Measurements from ENCODE around the gene RSAD1. TPM values are rescaled to one million over a fixed set of nuclear protein-coding genes. Genes with fewer than 3 reads are reported as not detected.

RSAD1 gene
- total RNA-seq, 4 donors from 2014 or later, result 10.7 to 26.3 (median 21.3) TPM

GRCh38 chr17:50517504-50518383 is 39.1 kb downstream of the RSAD1 start:
- no peaks in the 10 kb centered on the region for H3K36me3 ChIP-seq
- H3K27me3 ChIP-seq, result no peaks in the 10 kb centered on the region
- H3K27ac ChIP-seq, result no peak overlapping the region
- H3K4me3 ChIP-seq, result no peak overlapping the region
- peaks cover 0 to 11% (median 0%) of the 10 kb centered on the region in 3 donors for H3K4me1 ChIP-seq
- H3K9me3 ChIP-seq, result no peaks in the 10 kb centered on the region
- no peak for TF ChIP-seq EP300 (IDR thresholded peaks at IDR 0.05)
- TF ChIP-seq, protein P1, sequence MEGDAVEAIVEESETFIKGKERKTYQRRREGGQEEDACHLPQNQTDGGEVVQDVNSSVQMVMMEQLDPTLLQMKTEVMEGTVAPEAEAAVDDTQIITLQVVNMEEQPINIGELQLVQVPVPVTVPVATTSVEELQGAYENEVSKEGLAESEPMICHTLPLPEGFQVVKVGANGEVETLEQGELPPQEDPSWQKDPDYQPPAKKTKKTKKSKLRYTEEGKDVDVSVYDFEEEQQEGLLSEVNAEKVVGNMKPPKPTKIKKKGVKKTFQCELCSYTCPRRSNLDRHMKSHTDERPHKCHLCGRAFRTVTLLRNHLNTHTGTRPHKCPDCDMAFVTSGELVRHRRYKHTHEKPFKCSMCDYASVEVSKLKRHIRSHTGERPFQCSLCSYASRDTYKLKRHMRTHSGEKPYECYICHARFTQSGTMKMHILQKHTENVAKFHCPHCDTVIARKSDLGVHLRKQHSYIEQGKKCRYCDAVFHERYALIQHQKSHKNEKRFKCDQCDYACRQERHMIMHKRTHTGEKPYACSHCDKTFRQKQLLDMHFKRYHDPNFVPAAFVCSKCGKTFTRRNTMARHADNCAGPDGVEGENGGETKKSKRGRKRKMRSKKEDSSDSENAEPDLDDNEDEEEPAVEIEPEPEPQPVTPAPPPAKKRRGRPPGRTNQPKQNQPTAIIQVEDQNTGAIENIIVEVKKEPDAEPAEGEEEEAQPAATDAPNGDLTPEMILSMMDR (IDR thresholded peaks at IDR 0.05), result no peak
- no peak for TF ChIP-seq POLR2A (IDR thresholded peaks at IDR 0.05)
- no peak for TF ChIP-seq POLR2AphosphoS5 (IDR thresholded peaks at IDR 0.05)
- 62 to 80% methylated on average over 3 to 6 of the region's 8 CpGs for WGBS, 2 donors (ENCODE audit: low coverage in 1 of 2)
- ATAC-seq, result no peak

GRCh38 chr17:50518384-50519023 is 39.8 kb downstream of the RSAD1 start:
- TF ChIP-seq POLR2A (IDR thresholded peaks at IDR 0.05) (no peak), EP300 (IDR thresholded peaks at IDR 0.05) (no peak), POLR2AphosphoS5 (IDR thresholded peaks at IDR 0.05) (no peak)
- TF ChIP-seq, protein P1 (IDR thresholded peaks at IDR 0.05), result no peak
- H3K36me3 ChIP-seq, result no peaks in the 10 kb centered on the region
- 76 to 89% methylated on average over 4 of the region's 13 CpGs for WGBS, 2 donors (ENCODE audit: low coverage in 1 of 2)
- peaks cover 0 to 11% (median 0%) of the 10 kb centered on the region in 3 donors for H3K4me1 ChIP-seq
- H3K9me3 ChIP-seq, result no peaks in the 10 kb centered on the region
- no peak overlapping the region for H3K4me3 ChIP-seq
- ATAC-seq, result no peak
- H3K27ac ChIP-seq, result no peak overlapping the region
- H3K27me3 ChIP-seq, result no peaks in the 10 kb centered on the region

DNA sequence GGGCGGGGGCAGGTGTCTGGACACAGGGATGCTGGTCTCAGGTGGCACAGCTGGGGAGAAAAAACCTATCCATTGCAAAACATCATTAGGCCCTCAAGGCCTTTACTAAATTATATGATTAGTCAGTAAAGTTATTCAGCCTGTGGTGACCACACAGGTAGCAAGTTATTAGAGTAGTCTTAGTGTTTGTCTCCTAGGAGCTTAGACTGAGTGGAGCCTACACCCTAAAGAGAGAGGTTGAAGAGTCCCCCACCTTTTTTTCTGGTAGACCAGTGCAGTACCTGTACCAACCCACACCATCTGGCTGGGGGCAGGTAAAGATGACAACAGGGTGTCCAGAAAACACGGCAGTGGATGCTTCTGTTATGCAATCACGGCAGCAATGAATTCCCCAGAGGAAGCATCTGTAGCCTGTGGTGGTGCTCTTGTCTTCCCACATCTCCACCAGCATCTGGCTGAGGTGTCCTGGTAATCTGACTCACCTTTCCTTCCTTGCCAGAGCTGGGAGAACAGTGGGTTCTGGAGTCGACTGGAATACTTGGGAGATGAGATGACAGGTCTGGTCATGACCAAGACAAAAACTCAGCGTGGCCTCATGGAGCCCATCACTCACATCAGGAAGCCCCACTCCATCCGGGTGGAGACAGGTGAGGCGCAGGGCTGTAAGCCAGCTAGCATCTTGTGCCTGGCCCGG is 40.6 kb downstream of the RSAD1 start:
- TF ChIP-seq EP300 (IDR thresholded peaks at IDR 0.05), result no peak
- no peak for TF ChIP-seq POLR2A (IDR thresholded peaks at IDR 0.05)
- no peak for TF ChIP-seq POLR2AphosphoS5 (IDR thresholded peaks at IDR 0.05)
- Histone ChIP-seq H3K4me1 (peaks cover 0 to 11% (median 0%) of the 10 kb centered on the region in 3 donors), H3K4me3 (no peak overlapping the region), H3K27me3 (no peaks in the 10 kb centered on the region), H3K36me3 (no peaks in the 10 kb centered on the region), H3K9me3 (no peaks in the 10 kb centered on the region), H3K27ac (no peak overlapping the region)
- no CpG with 5 or more reads among the region's 8 CpGs for WGBS, 2 donors (ENCODE audit: low coverage in 1 of 2)
- ATAC-seq, result no peak

DNA sequence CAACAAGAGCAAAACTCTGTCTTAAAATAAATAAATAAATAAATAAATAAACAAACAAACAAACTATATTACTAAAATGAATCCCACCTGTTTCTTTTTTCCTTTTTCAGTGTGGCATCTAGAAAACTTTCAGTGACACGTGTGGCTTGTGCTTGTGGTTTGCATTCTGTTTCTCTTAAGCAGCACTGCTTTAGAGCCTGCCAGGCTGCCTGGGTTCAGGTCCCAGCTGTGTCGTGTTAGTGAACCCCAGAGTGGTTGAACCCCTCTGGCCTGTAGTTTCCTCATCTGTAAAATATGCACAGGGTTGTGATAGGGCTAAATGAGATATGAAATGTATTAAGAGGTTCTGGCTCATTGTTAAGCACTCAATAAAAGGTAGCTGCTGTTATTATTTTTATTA is 41.8 kb downstream of the RSAD1 start:
- H3K4me3 ChIP-seq, result no peak overlapping the region

More for the DNA sequence above, 41.8 kb downstream of the RSAD1 start:
- ATAC-seq, result no peak
- Histone ChIP-seq H3K27ac (no peak overlapping the region), H3K4me1 (no peaks in the 10 kb centered on the region), H3K36me3 (no peaks in the 10 kb centered on the region), H3K9me3 (no peaks in the 10 kb centered on the region), H3K27me3 (no peaks in the 10 kb centered on the region)
- 57 to 89% methylated on average over 1 to 2 of the region's 2 CpGs for WGBS, 2 donors (ENCODE audit: low coverage in 1 of 2)
- TF ChIP-seq POLR2AphosphoS5 (IDR thresholded peaks at IDR 0.05) (no peak), EP300 (IDR thresholded peaks at IDR 0.05) (no peak), POLR2A (IDR thresholded peaks at IDR 0.05) (no peak)
- TF ChIP-seq, protein P1 (IDR thresholded peaks at IDR 0.05), result no peak

Data from gastroesophageal sphincter (tissue), 4 donors.